Activated CD4-positive, CD25-positive, alpha-beta regulatory T cell treated with anti-CD3 and anti-CD28 coated beads, Interleukin-2, amount 50 U/mL, for 72 hours (primary cell): ENCODE results near the gene ANKRD63.

ENCODE experiments used
- DNase-seq: peaks from one replicate; pipeline ENCODE4 v3.0.0; 2021

ANKRD63 gene

DNA sequence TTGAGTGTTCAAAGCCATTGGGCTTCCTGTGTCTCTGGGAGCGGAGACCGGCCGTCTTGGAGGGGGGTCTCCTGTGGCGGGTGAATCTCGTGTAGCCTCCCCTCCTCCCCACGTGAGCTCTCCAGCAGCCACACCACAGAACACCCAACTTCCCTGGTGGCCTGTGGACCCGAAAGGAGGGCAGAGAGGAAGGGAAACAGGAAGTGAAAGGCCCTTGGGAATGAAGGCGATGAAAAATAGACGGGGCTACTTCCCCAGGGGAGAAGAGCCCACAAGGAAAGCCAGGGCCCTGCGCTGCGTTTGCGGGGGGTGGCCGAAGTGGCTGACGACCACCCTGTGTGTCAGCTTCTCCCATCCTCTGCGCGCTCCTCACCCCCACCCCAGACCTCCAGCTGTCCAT is 5.4 kb downstream of the ANKRD63 start:
- DNase-seq, result no peak

DNA sequence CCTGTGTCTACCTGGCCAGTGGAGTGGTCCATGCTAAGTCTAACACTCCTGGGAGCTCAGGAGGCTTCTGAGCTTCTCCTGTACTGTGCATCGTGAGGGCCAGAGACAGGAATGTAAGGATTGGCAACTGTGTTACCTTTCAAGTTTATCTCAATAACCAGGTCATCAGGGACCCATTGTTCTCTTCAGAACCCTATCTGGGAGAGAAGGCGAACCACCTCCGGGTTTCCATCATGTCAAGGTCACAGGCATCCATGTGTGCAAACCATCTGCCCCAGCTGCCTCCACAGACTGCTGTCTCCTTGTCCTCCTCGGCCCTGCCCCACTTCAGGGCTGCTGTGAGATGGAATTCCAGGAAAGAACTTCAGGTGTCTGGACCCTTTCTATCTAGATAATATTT is 5.9 kb downstream of the ANKRD63 start:
- no peak for DNase-seq

DNA sequence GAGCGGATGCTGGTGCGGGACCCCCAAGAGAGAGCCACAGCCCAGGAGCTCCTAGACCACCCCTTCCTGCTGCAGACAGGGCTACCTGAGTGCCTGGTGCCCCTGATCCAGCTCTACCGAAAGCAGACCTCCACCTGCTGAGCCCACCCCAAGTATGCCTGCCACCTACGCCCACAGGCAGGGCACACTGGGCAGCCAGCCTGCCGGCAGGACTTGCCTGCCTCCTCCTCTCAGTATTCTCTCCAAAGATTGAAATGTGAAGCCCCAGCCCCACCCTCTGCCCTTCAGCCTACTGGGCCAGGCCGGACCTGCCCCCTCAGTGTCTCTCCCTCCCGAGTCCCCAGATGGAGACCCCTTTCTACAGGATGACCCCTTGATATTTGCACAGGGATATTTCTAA is 6.9 kb downstream of the ANKRD63 start:
- no peak for DNase-seq

DNA sequence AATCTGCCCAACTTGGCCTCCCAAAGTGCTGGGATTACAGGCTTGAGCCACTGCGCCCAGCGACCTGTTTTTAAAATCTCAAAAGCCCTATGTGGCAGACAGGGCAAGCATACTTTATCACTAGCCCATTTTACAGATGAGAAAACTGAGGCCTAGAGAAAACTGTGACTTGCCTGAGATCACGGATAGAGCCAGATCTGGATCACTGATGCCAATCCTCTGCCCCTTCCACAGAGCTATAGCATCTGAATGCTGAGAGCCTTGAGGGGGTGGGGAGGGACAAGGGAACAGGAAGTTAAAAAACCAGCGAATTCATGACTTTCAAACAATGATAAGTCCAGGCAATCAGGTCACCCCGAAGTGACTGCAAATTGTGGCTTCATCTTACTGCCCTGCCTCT is 7.3 kb downstream of the ANKRD63 start:
- DNase-seq, result no peak

DNA sequence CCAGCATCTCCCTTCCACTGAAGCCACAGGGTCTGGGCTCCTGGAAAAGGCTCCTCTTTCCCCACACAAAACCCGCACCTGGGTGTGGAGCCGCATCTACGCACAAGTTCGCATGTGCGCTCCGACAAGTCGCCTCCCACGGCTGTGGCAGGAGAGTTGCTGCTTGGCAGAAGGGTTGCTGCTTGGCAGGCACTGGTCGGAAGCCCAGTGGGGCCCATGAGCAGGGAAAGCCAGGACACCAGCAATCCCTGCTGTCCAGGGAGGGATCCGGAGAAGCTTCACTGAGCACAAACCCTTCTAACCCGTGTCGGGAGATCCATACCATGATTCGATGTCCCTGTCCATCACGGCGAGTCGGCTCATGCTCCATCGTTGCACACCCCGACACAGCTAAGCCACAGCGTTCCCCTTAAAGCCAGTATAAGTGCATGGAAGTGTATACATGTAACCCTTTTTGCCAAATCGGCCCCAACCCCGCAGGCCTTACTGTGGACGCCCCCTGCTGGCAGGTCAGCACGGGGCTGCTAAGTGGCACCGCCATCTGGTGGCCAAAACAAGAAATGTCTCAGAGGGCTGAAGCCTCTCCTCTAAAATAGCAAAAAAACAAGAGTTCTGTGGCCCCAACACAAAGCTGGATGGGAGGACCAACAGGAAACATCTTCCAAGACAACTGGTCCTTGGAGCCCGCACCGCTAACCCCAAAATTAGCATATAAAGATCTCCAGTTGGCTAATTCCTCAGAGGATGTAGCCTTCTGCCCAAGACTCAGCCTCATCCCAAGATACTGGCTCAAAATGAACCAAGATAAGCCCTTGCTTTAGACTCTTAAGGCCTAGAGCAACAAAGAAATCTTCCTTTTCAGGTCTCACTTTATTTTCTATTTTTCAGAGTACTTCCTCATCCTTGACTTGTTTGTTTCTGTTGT is 8.3 kb downstream of the ANKRD63 start:
- DNase-seq, result peak; percentile 92

DNA sequence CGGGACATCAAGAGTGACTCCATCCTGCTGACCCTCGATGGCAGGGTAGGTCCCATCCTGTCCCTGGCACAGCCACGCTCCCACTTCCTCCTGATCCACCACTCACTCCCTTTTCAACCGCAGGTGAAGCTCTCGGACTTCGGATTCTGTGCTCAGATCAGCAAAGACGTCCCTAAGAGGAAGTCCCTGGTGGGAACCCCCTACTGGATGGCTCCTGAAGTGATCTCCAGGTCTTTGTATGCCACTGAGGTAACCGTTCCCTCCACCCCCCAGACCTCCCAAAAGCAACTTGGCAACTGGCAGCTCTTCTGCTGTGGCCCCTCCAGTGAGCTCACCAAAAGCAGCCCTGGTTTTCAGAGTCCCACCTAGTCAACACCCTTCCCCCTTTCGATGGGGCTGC is 9.4 kb downstream of the ANKRD63 start:
- DNase-seq, result no peak

DNA sequence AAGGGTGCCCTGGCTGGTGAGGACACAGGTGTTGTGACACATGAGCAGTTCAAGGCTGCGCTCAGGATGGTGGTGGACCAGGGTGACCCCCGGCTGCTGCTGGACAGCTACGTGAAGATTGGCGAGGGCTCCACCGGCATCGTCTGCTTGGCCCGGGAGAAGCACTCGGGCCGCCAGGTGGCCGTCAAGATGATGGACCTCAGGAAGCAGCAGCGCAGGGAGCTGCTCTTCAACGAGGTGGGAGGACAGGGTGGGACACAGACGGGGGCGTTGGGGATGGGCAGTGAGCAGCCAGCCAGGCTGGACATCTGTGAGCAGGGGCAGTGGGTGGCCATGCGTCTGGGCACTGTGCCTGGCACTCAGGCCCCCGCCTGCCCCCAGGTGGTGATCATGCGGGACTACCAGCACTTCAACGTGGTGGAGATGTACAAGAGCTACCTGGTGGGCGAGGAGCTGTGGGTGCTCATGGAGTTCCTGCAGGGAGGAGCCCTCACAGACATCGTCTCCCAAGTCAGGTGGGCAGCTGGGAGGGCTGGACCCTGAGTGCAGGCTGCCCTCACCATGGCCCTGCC is 10.3 kb downstream of the ANKRD63 start:
- no peak for DNase-seq

DNA sequence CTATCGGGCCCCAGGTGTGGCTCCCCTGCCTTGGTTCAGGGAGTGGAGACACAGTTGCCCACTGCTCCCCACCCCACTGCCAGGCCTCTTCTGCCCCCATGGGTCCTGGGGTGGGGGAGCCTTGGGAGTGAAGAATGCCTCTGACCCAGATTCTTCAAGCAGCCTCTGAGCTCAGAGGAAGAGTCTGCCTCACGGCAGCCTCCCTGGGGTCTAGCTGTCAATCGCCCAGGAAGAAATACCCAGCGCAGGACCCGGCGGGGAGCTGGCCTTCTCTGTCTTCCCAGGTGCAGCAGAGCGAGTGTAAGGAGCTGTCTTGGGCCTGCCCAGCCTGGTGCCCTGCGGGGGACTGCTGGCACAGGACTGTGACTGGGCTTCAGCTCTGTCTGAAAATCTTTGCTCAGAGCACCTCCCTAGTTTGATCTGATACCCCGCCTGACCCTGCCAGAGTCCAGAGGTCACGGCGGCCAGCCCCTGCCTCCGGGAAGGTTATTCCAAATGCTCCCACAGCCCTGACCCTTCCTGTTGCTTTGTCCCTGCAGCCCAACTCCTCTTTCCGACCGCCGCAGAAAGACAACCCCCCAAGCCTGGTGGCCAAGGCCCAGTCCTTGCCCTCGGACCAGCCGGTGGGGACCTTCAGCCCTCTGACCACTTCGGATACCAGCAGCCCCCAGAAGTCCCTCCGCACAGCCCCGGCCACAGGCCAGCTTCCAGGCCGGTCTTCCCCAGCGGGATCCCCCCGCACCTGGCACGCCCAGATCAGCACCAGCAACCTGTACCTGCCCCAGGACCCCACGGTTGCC is 11.0 kb downstream of the ANKRD63 start:
- no peak for DNase-seq

DNA sequence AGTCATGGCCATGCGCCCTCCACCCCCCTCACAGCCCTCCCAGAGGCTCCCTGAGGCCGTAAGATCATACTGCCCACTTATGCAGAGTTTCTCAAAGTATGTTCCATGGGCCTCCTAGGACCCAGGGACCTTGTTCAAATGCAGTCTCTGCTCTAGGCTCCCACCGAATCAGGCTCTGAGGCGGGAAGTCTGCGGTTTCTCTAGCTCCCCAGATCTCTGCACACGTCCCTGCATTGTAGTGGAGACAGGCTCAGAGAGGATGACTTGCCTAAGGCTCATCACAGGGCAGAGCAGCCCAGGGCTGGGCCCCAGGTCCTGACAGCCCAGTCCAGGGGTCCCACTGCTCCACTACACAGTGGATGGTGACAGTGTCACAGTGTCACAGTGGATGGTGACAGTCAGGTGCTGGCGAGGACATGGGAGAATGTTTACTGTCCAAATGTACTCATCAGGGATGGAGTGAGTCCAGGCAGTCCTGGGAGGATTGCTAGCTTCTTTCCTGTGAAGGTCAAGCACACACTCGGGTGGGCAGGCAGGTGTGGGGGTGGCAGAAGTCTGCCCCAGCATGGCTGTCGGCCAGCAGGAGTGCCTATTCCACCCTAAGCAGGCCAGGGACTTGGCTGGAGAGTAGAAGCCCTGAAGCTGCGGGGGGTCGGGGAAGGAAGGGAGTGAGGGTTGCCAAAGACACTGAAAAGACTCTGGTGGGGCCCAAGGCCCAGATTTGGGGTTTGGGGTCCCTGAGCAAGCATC is 12.4 kb downstream of the ANKRD63 start:
- no peak for DNase-seq

DNA sequence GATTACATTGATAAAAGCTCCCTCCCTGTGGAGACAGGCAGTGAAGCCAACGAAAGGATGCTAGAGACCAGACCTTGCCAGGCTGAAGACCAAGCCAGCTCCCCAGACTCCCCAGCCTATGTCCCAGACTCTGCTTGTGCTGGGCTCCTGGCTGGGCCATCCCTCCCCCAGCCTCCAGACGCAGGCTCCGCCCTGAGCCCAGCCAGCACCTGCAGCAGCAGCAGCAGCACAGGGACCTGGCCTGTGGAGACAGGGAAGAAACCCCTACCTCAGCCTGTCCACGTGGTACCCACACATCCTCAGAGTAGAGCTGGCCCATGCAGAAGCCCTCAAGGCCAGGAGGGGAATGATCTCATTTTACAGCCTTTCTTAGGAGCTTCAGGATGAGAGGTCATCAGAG is 13.3 kb downstream of the ANKRD63 start:
- DNase-seq, result no peak

DNA sequence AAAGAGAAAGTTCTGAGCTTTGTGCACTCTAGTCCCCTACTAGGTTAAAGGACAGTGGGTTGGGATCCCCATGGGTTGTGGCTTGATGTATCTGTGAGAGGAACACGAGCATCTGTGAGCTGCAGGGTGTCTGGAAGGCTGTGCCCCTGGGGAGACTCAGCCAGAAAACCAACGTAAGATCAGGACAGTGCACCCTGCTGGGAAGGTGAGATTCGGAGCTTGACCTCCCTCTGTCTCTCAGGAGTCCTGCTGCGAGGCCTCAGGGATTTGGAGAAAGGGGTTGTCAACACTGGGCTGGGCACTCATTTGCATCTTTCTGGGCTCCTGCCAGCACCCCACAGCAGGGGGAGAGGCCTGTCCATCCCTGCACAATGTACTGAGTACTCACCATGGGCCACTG is 15.2 kb downstream of the ANKRD63 start:
- DNase-seq, result no peak

DNA sequence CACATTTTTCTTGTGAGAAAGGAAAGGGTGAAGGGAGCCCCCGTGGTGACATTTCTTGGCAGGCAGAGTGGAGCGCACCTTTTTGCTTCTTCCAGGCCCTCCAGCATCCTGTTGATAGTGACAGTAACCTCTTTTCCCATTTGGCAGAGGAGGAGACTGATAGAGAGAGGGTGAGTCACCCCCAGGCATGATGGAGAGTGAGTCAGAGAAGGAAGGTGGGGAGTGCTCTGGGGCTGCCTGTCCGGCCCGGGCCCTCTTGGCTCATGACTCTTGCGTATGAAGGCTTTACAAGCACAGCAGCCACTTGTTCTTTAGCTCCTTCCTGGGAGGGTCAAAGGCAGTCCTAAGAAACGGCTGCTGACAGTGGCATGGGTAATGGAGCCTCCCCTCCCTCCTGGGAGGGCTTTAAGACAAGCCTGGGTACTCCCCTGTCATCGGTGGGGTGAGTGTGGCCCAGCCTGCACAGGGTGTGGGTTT is 16.0 kb downstream of the ANKRD63 start:
- no peak for DNase-seq

DNA sequence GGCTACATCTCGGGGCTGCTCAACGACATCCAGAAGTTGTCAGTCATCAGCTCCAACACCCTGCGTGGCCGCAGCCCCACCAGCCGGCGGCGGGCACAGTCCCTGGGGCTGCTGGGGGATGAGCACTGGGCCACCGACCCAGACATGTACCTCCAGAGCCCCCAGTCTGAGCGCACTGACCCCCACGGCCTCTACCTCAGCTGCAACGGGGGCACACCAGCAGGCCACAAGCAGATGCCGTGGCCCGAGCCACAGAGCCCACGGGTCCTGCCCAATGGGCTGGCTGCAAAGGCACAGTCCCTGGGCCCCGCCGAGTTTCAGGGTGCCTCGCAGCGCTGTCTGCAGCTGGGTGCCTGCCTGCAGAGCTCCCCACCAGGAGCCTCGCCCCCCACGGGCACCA is 17.0 kb downstream of the ANKRD63 start:
- no peak for DNase-seq

DNA sequence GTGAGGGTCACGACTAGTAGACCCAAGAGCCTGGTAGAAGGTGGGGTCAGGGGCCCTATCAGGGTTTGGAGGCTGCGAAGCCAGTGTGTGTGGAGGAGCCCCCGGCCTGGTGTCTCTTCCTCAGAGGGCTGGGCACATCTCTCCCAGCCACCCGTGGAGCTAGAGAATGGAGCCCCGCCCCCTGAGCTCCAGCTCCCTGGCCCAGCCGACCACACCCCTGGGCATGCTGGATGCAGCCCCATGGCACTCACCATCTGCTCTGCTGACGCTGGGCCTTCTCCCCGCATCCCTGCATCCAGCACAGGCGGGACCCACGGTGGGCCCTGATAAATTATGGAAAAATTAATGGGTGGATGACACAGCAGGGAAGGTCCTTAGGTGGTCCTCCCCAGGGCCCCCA is 17.5 kb downstream of the ANKRD63 start:
- no peak for DNase-seq

DNA sequence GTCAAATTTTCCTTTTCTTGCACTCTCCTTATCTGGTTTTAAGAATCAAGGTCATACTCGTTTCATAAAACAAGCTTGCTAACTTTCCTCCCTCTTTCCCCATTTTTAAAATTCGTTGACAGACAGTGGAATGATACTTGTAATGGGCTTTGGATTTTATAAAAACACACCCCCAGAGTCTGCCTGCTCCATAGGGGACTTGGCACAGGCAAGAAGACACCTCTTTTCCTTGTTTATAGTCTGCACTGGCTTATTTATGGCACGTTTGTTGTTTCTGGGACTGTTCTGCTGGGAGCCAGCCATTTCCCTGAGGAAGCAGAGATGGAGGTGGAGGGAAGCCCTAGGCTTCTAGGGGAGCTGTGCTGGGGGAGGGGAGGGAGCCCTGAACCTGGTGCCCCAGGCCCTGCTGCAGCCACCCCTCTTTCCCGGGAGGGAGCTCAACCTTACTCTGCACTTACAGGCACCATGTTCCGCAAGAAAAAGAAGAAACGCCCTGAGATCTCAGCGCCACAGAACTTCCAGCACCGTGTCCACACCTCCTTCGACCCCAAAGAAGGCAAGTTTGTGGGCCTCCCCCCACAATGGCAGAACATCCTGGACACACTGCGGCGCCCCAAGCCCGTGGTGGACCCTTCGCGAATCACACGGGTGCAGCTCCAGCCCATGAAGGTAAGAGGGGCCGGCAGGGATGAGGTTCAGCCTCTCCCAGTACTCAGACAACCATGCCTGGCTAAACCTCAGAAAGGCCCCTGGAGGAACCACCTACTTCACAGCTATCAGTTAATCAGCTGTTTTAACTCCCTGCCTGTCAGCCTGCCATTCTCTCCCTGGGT is 18.3 kb downstream of the ANKRD63 start:
- DNase-seq, result no peak

DNA sequence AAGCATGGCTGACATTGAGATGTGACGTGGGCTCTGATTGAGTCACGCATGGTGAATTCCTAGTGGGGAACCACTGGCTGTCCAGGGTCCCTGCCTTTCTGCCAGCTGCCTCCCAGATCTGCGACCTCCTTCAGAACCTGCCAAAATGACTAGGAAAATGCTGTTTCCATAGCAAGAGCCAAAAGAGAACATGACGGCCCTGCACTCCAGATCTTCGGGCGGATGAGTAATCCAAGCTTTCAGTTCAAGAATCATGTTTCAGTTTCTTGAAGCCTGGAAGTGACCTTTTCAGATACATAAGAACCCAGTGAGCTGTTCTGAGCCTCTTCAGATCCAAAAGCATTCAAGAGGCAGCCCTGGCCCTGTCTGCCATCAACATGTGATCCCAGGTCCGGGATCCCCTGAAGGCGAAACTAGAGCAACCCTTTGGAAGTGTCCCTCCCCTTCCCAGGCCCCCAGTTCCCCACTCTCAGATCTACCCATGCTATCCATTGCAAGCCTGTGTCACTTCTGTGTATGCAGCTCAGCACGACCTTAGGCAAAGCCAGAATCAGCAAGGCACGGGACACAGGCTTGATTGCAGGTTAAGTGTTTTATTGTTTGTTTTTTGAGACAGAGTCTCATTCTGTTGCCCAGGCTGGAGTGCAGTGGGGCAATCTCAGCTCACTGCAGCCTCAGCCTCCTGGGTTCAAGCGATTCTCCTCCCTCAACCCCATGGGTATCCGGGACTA is 19.7 kb downstream of the ANKRD63 start:
- no peak for DNase-seq

DNA sequence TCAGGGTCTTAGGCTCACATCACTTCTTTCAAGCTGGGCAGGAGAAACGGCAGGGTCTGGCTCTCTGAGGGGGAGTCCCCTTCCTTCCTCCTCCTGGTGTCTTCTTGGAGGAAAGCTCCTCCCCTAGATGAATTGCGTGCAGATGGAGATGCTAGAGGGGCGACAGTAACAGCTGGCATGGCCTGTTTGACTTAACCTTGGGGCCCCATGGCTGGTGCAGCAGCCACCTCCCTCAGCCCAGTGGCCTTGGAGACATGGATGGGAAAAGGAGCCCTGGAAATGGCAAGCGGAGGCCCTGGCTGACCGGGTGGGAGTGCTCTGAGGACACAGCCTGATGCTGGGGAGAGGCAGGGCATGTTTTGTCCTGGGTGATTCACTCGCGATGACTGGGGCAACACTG is 23.8 kb downstream of the ANKRD63 start:
- no peak for DNase-seq

DNA sequence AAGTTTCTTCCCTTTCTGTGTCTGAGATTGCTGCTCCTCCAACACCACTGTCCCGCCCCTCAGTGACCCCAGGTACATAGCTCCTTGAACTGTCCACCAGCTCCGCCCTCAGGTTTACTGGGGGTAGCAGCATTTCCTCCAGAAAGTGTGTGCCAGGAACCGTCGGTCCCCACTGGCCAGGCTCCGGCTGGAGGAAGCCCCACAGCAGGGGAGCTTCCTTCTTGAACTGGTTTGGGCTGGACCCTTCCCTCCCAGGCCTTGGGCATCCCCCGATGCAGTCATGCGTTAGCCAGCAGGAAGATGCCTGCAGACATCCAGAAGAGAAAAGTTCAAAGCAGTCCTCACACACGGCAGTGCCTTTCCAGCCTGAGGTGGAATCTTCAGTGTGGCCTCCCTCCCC is 24.3 kb downstream of the ANKRD63 start:
- no peak for DNase-seq

DNA sequence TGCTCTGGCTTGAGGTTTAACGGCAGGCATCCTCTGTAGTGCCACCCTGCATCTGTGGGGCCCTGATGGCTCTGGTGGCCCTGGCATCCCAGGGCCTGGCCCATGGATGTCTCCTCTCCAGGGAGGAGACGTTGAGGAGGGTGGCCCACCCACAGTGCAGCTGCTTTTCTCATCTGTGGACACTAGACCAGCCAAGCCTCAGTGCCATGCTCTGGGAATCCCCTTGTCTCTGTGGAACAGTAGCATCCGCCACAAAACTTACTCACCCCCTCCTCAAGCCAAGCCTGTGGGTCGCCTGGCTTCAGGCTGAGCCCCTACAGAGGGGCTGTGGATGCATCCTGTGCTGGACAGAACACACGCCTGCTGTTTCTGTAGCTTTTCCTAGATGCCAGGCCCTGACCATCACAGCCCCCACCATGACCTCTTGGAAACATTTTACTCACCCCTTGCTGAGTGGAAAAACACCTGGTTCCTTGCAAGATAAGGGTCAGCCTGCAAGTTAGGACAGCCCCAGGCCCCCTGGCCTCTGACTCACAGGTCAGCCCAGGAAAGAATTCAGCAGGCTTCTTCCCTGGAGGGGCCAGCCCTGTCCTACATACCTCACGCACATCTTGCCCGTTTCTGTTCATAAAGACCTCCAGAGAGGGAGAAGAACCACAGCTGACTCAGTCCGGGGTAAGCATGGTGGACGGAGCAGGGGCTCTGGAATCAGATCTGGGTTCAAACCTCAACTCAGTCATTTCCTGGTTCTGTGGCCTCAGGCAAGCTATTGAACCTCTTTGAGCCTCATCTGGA is 25.0 kb downstream of the ANKRD63 start:
- DNase-seq, result no peak

DNA sequence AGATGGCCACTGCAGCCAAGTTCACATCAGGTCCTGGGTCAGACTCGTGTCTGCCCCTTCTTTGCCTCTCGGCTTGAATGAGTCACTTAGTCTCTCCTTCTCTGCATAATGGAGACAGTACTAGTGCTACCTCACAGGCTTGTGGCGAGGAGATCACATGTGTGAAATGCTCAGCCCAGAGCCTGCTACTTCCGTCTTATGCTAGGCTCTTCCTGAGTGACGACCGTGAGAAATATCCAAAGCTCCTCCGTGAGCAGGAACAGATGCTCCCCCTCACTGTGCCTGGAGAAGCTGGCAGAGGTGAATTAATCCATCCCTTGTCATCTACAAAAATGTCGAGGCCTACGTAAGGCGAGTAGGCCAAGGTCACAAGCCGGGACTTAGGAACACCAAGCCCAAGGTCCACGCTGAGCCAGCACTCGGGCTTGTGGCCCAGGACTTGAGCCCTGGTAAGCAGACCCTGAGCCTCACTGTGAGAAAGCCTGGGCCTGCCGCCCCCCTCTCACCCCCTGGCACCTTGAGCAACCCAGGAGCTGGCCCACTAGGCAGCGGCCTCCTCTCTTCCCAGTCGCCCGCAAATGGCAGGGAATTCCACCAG is 26.1 kb downstream of the ANKRD63 start:
- DNase-seq, result no peak
